Stimulated activated CD8-positive, alpha-beta memory T cell treated with anti-CD3 and anti-CD28 coated beads, Interleukin-4, amount 100 ng/mL, for 48 hours (primary cell): ENCODE data around the gene CCNJL.
"Not testable (repeated sequence)": the region's sequence is repeated elsewhere in the genome, so short reads cannot be mapped to it uniquely, and the experiment has no call there.

ENCODE experiments used
- DNase-seq: peaks from one replicate; pipeline ENCODE4 v3.0.0-alpha.2; 2020

The CCNJL gene

DNA sequence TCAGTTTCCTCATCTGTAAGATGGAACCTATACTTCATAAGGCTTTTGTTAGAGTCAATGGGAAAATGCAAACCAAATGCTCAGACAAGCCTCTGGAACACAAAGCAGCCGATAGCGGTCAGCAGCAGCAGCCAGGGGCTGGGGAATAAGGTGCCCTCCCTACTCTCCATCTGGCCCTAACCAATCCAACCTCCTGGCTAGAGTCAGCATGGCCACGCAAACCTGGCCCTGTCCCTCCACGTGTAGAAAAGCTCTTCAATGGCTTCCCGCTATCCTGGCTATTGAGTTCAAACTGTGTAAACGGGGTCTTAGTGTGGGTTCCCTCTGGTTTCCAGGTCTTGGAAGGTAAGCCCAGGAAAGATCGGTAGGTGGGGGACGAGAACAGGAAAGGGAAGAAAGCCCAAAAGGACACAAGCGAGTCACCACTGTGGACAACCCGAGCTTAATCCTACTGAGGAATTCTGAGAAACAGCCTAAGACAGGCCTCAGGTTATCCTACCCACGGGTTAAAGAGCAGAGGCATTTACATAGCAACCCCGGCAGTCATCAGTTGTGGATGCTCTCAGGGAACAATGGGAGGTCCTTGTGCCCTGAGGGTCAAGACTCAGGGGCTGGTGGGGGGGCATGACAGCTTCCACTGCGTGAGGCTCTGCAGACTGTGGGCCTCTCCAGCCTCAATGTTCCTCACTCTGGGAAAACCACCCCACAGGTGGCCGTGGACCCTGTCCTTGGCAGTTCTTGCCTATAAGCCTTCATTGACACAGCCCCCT is 52.2 kb downstream of the CCNJL start:
- no peak for DNase-seq

DNA sequence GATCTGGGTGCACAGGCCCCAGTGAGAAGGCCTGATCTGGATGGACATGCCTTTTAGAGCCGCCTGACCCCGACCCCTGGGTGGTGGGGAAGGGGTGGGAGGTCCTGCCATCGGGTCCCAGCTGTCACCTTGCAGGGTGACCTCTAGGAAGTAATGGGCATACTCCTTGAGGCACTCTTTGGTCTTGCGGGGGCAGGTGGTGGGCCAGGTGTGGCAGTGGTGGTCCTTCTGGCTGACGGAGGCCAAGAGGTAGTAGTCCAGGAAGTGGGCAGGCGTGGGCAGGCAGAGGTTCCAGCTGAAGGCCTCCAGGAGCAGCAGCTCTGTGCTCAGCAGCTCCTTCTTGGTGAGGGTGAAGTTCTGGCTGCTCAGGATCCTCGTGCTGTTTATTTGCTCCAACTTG is 53.0 kb downstream of the CCNJL start:
- DNase-seq = no peak

DNA sequence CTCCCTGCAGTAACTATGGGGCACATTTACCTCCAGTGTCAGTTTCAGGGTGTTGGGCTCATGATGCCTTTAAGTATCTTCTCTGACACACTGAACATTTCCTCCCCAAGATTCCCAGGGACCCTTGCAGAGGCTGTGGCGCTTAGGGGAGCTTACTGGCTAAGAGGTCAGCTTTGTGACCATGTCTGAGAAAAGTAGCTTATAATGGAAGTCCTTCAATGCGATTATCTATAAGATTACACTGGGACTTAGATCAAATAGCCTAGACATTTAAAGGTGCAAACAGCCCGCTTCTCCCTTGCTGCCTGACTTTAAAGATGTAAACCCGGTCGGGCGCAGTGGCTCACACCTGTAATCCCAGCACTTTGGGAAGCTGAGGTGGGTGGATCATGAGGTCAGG is 57.7 kb downstream of the CCNJL start:
- DNase-seq = no peak

- no peak for DNase-seq
Measured at GRCh38 chr5:160253441-160253840, 58.9 kb downstream of the CCNJL start.

- no peak for DNase-seq
Measured at GRCh38 chr5:160252916-160253315, 59.4 kb downstream of the CCNJL start.

GRCh38 chr5:160251406-160252155 is 60.8 kb downstream of the CCNJL start:
- DNase-seq = no peak

GRCh38 chr5:160250826-160251225 is 61.5 kb downstream of the CCNJL start:
- no peak for DNase-seq

DNA sequence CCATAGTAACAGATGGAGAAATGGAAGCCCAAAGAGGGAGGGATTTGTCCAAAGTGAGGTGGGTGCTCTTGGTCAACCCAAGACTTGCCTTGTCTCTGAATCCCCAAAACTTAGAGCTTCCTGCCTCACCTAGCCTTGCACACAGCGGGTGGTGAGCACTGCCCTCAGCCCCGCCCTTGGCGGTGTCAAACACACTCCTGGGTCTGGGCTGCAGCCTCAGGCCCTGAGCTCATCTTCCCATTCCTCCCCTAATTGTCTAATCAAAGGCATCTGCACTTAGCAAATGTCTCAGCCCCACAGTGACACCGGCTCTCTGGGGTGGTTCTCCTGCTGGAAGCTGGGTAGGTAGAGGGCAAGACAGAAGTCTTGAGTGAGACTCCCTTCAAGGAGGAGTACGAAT is 62.1 kb downstream of the CCNJL start:
- DNase-seq = no peak

DNA sequence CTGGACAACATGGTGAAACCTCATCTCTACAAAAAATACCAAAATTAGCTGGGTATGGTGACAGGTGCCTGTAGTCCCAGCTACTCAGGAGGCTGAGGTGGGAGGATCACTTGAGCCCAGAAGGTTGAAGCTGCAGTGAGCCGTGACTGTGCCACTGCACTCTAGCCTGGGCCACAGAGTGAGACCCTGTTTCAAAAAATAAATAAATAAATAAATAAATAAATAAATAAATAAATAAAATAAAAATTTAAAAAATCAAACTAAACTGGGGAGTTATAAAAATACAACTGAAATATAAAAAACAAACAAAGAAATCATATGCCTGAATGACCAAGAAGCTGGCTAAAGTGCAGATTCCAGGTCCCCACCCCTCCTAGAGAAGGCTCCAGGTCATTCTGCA is 62.8 kb downstream of the CCNJL start:
- DNase-seq = not testable (repeated sequence)

- DNase-seq = no peak
Measured at GRCh38 chr5:160245506-160246086, 66.8 kb downstream of the CCNJL start.

GRCh38 chr5:160242145-160242544 is 70.2 kb downstream of the CCNJL start:
- DNase-seq = no peak

GRCh38 chr5:160240350-160240749 is 72.0 kb downstream of the CCNJL start:
- no peak for DNase-seq

DNA sequence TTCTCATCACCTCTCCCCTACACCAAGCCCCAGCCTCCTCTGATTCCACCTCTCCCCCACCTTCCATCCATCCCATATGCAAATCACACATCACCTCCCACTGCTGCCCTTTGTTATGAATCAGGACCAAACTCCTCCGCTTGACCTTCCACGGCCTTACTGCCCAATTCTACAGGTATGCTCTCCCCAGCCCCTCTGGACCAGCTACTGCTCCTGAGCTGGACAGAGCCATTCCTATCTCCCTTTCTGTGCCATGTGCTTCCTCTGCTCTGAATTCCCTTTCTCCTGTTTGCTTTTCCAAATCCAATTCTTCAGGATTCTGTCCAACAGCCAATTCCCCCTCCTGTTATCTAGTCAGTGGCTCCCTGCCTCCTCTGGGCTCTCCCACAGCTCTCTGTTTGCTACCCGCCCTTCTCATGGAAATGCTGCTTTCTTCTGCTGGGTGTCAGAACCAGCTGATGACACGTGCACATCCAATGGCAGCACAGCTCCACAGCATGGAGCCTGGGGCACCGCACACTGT is 74.7 kb downstream of the CCNJL start:
- DNase-seq = no peak

DNA sequence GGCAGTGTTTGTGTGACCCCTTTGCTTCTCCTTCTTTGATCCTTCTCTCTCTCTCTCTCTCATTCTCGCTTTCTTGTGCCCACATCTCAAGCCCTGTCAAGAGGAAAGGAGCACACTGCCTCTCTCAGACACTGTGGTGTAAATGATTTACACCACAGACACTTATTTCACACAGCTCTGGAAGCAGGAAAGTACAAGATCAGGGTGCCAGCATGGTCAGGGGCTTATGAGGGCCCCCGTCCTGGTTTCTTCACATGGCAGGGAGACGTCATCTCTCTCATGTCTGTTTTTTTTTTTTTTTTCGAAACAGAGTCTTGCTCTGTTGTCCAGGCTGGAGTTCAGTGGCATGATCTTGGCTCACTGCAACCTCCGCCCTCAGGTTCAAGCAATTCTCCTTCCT is 76.6 kb downstream of the CCNJL start:
- no peak for DNase-seq

- no peak for DNase-seq
Measured at GRCh38 chr5:160233215-160233614, 79.1 kb downstream of the CCNJL start.

- DNase-seq = no peak
Measured at GRCh38 chr5:160231783-160232342, 80.5 kb downstream of the CCNJL start.

DNA sequence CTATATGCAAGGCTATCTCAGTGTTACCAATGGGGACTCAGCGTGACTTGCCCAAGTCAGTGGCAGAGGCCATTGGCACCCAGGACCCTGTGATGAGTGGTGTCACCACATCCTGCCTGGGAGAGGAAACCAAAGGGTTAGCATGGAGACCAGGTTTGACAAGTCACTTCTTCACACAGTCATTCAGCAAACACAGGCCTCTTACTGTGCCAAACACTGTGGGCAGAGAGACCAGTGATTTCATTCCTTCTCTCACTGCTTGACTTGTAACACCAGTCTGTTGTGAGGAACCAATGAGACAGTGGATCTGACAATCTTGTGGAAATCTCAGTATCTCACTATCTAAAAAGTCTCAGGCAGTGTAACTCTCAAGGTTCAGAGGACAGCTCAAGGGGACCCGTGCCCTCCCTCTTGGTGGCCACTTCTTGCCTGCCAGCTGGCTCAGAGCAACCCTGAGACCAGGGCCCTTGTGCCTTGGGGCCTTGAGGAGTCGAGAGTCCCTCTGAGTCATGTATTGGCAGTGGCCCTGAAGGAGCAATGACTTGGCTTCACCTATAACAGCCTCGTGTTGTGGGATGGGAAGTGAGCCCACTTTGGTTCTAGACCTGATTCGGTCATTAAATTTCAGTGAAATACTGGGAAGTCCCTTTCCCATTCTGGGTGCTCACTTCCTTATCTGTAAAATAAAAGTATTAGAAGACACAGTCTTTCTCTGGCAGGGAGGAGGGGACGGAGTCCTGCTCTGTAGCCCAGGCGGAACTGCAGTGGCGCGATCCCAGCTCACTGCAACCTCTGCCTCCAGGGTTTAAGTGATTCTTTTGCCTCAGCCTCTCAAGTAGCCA is 81.5 kb downstream of the CCNJL start:
- no peak for DNase-seq

DNA sequence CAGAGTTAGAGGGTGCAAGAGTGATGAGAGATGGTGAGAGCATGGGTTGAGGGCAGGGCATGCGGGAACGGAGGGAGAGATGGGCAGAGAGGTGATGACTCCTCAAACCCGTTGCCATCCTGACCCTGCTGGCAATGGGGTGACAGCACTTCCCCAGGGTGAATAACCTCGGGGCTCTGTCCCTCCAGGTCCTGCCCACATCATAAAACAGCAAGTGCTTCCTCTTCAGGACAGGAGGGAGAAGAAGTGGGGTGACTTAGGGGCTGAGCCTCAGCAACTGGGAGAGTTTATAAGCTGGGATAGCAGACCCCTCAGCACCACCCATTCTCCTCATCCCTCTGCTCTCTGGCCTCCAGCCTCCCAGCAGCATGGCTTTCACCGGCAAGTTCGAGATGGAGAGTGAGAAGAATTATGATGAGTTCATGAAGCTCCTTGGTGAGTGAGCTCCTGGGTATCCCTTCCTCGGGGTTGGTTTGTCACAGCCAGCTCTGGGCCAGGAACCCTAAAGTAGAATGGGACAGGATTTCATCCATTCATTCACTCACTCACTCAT is 83.1 kb downstream of the CCNJL start, which contains the start of gene FABP6:
Gene FABP6 (plus strand): TSS at position 317 of the 553 bp plus-strand sequence. CDS start 52 bp downstream, at position 369.
- DNase-seq = no peak

GRCh38 chr5:160227012-160227411 is 85.4 kb downstream of the CCNJL start:
- no peak for DNase-seq

DNA sequence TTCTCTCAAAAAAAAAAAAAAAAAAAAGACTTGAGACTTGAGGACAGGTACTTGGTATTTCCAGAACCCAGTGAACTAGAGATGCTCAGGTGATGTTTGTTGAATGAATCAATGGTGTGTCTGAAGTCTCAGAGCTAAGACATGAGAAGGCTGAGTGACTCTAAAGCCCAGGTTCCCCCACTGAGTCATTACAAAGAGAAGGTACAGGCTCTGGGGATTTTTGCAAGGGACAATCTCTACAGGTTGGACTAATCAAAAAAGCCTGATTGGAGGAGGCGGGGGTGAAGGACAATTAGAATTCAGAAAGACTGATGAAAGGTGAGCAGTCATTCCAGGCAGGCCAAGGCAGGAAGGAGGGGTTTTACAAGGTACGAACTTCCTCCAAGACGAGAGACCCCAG is 91.3 kb downstream of the CCNJL start:
- no peak for DNase-seq

DNA sequence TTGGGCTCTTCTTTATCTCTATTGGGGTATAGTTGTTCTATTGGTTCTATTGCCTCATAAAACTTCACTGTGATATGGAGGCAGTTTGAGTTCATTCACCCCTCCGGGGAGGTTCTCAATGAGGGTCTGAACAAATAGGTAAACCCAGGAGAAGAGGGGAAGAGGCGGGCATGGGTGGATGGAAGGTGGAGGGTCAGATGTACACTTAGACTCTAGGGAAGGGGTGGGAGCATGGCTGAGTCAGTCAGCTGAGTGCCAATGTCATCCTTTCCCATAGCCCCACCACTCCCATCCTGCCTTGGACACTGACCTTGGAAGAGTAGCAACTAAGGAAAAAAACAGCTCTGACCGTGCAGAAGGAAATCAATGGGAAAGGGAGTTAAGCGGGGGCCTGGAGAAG is 93.0 kb downstream of the CCNJL start:
- DNase-seq = no peak

- no peak for DNase-seq
Measured at GRCh38 chr5:160213537-160213936, 98.8 kb downstream of the CCNJL start.
